MCF 10A (cell line): ENCODE data around the gene SLC12A9. TPM values are rescaled to one million over a fixed set of nuclear protein-coding genes. Genes with fewer than 3 reads are reported as not detected.

Experiments
- BruUV-seq: library from RNA; stranded (reverse); fragments of 400-500 nt; replicated peaks from 2 replicates; lab custom pipeline; 2021; lab: Mats Ljungman, UMichigan
- CTCF ChIA-PET: fragments of 300-600 bp; sonication (Branson Sonifier 250); formaldehyde crosslinking; extraction: SDS; loops from one replicate; lab custom pipeline; 2021; ENCODE audit warnings: antibody characterized with exemption, inconsistent platforms; lab: Yijun Ruan, JAX
- POLR2A ChIA-PET: fragments of 300-600, 350-650 bp; sonication (Branson Sonifier 250); formaldehyde crosslinking; extraction: SDS; loops from one replicate; lab custom pipeline; 2020; ENCODE audit warnings: antibody characterized with exemption, inconsistent platforms; lab: Yijun Ruan, JAX
- DNase-seq: peaks from one replicate; pipeline ENCODE4 v3.0.0-alpha.2; 2018; ENCODE audit not compliant: unreplicated experiment
- H3K27ac Mint-ChIP-seq: one replicate; pipeline ENCODE4 v1.8.0; 2022; ENCODE audit warnings: mild to moderate bottlenecking, low read depth, mixed read lengths; ENCODE audit not compliant: unreplicated experiment
- H3K27me3 Mint-ChIP-seq: one replicate; pipeline ENCODE4 v1.8.0; 2022; ENCODE audit warnings: mixed read lengths; ENCODE audit not compliant: insufficient read depth, unreplicated experiment
- H3K36me3 Mint-ChIP-seq: one replicate; pipeline ENCODE4 v1.8.0; 2022; ENCODE audit warnings: mild to moderate bottlenecking, moderate library complexity, mixed read lengths; ENCODE audit not compliant: insufficient read depth, unreplicated experiment
- H3K4me1 Mint-ChIP-seq: one replicate; pipeline ENCODE4 v1.8.0; 2022; ENCODE audit warnings: mixed read lengths; ENCODE audit not compliant: insufficient read depth, unreplicated experiment
- H3K4me3 Mint-ChIP-seq: one replicate; pipeline ENCODE4 v1.8.0; 2022; ENCODE audit warnings: mild to moderate bottlenecking, moderate library complexity, mixed read lengths; ENCODE audit not compliant: unreplicated experiment
- H3K9me3 Mint-ChIP-seq: one replicate; pipeline ENCODE4 v1.8.0; 2022; ENCODE audit warnings: mixed read lengths; ENCODE audit not compliant: unreplicated experiment
- CTCF ChIP-seq: fragments of 200-600 bp; IDR thresholded peaks from one replicate; pipeline ENCODE4 v1.8.0; 2022; ENCODE audit warnings: antibody characterized with exemption, mild to moderate bottlenecking; ENCODE audit not compliant: unreplicated experiment
- intact Hi-C: fragments of 100-400 bp; cut with micrococcal nuclease; formaldehyde crosslinking; loops from 2 replicates; pipeline ENCODE4 v1.14.1; 2022
- total RNA-seq: library from RNA; stranded (reverse); gene quantifications from 2 replicates; pipeline ENCODE4 v1.2.3, GENCODE V29; 2022

SLC12A9 gene
- total RNA-seq, 1 experiment from 2014 or later = 19.2 TPM

GRCh38 chr7:100891568-100892247 is 39.2 kb downstream of the SLC12A9 start:
- DNase-seq = peak; percentile 52
- intact Hi-C loops = no loop called here
- POLR2A ChIA-PET = interaction anchor here (1.4 to 6.5 kb wide), 2 partner anchors 16 to 193 kb away, joined by 3 to 157 read pairs; partner anchors contain the start of genes SRRT and TRIM56

GRCh38 chr7:100892364-100893317 is 40.1 kb downstream of the SLC12A9 start:
- Mint-ChIP-seq H3K27me3 (peaks cover 16% of the 10 kb centered on the region), H3K27ac (no peak overlapping the region)
- BruUV-seq = no TSS peak

More at GRCh38 chr7:100891568-100892247, 39.2 kb downstream of the SLC12A9 start:
- peaks cover 28% of the 10 kb centered on the region for H3K4me1 Mint-ChIP-seq
- H3K27me3 Mint-ChIP-seq = peaks cover 13% of the 10 kb centered on the region
- TF ChIP-seq CTCF = no peak
- H3K36me3 Mint-ChIP-seq = peaks cover 13% of the 10 kb centered on the region
- CTCF ChIA-PET = interaction anchor here (0.6 to 1.1 kb wide), 4 partner anchors 166 to 820 kb away, joined by 3 to 6 read pairs (median 4); no protein-coding TSS in a partner anchor
- BruUV-seq = no TSS peak
- H3K27ac Mint-ChIP-seq = no peak overlapping the region
- H3K9me3 Mint-ChIP-seq = no peaks in the 10 kb centered on the region
- H3K4me3 Mint-ChIP-seq = peak overlapping the region; percentile 51

DNA sequence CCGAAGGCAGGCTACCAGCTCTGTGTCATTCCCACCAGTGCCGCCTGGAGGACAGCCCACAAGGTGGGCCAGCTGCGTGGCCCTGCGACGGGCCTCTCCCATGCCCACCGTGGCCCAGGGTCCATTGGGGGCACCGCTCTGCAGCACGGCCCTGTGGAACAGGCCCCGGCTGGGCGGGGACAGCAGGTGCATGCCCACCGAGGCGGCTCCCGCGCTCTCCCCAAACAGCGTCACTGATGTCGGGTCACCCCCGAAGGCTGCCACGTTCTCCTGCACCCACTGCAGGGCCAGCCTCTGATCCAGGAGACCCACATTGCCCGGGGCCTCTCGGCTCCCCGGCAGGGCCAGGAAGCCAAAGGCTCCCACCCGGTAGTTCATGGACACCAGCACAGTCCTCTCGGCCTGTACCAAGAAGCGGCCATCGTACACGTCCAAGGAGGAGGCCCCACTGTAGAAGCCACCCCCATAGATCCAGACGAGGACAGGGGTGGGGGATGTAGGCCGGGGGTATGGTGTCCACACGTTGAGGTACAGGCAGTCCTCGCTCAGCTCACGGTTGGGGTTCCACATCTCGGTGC is 40.9 kb downstream of the SLC12A9 start:
- ChIA-PET POLR2A (no interaction called here), CTCF (interaction anchor here (0.5 to 3.9 kb wide), 12 partner anchors 9 to 459 kb away, joined by 3 to 47 read pairs (median 3); no protein-coding TSS in a partner anchor)
- intact Hi-C loops = no loop called here
- BruUV-seq = no TSS peak
- H3K9me3 Mint-ChIP-seq = no peaks in the 10 kb centered on the region
- H3K27ac Mint-ChIP-seq = no peak overlapping the region
- no peak overlapping the region for H3K4me3 Mint-ChIP-seq
- H3K4me1 Mint-ChIP-seq = peaks cover 25% of the 10 kb centered on the region
- H3K27me3 Mint-ChIP-seq = peaks cover 24% of the 10 kb centered on the region
- no peak for DNase-seq
- H3K36me3 Mint-ChIP-seq = no peaks in the 10 kb centered on the region
- TF ChIP-seq CTCF = no peak

More at GRCh38 chr7:100892364-100893317, 40.1 kb downstream of the SLC12A9 start:
- peaks cover 28% of the 10 kb centered on the region for H3K4me1 Mint-ChIP-seq
- ChIA-PET POLR2A (no interaction called here), CTCF (interaction anchor here (0.6 to 3.9 kb wide), 5 partner anchors 167 to 294 kb away, joined by 3 to 47 read pairs (median 3); no protein-coding TSS in a partner anchor)
- no peak for DNase-seq
- H3K4me3 Mint-ChIP-seq = no peak overlapping the region
- TF ChIP-seq CTCF = no peak
- no peaks in the 10 kb centered on the region for H3K9me3 Mint-ChIP-seq
- H3K36me3 Mint-ChIP-seq = peaks cover 4% of the 10 kb centered on the region
- intact Hi-C loops = no loop called here
